PC-9 (cell line): ENCODE results near the gene PRR5. TPM values are rescaled to one million over a fixed set of nuclear protein-coding genes. Genes with fewer than 3 reads are reported as not detected.

Source experiments
- BruUV-seq: library from RNA; stranded (reverse); fragments of 400-500 nt; replicated peaks from 2 replicates; lab custom pipeline; 2021; lab: Mats Ljungman, UMichigan
- CTCF ChIA-PET: fragments of 300-600 bp; sonication (Branson Sonifier 250); formaldehyde crosslinking; loops from one replicate; lab custom pipeline; 2022; ENCODE audit warnings: antibody characterized with exemption; lab: Charles Lee
- POLR2A ChIA-PET: fragments of 300-600 bp; sonication (Branson Sonifier 250); formaldehyde crosslinking; loops from one replicate; lab custom pipeline; 2022; ENCODE audit warnings: antibody characterized with exemption; ENCODE audit not compliant: unreplicated experiment; lab: Charles Lee
- DNase-seq, 2 experiments: peaks; one replicate each; pipeline versions ENCODE4 v3.0.0 to v3.0.0-alpha.2; 2015 to 2022; ENCODE audit warnings: mixed read lengths in 1 of 2
- H2AFZ ChIP-seq: fragments of 200-600 bp; sonication (generic); 2 replicates; pipeline ENCODE4 v1.8.1; 2017; ENCODE audit warnings: antibody characterized with exemption
- H3F3A ChIP-seq: fragments of 200-600 bp; sonication (generic); 2 replicates; pipeline ENCODE4 v1.8.1; 2017; ENCODE audit warnings: antibody characterized with exemption, mild to moderate bottlenecking, low read depth; ENCODE audit not compliant: insufficient read depth
- H3K27ac ChIP-seq: fragments of 200-600 bp; sonication (generic); 2 replicates; pipeline ENCODE4 v1.6.1; 2016; ENCODE audit warnings: mixed run types
- H3K27me3 ChIP-seq: fragments of 200-600 bp; sonication (generic); 2 replicates; pipeline ENCODE4 v1.6.1; 2016; ENCODE audit warnings: low read depth, mixed run types; ENCODE audit not compliant: insufficient read depth
- H3K36me3 ChIP-seq: fragments of 200-600 bp; sonication (generic); 2 replicates; pipeline ENCODE4 v1.6.1; 2016; ENCODE audit warnings: low read depth, mixed run types
- H3K4me1 ChIP-seq: fragments of 200-600 bp; sonication (generic); replicated peaks from 2 replicates; pipeline ENCODE4 v1.6.1; 2016; ENCODE audit warnings: mixed run types; ENCODE audit not compliant: insufficient read depth
- H3K4me2 ChIP-seq: fragments of 200-600 bp; sonication (generic); 2 replicates; pipeline ENCODE4 v1.6.1; 2017; ENCODE audit warnings: mixed run types
- H3K4me3 ChIP-seq: fragments of 200-600 bp; sonication (generic); 2 replicates; pipeline ENCODE4 v1.6.1; 2016; ENCODE audit warnings: mixed run types
- H3K79me2 ChIP-seq: fragments of 200-600 bp; sonication (generic); 2 replicates; pipeline ENCODE4 v1.6.1; 2017; ENCODE audit warnings: low read depth, mixed run types
- H3K9me2 ChIP-seq: fragments of 200-600 bp; sonication (generic); 2 replicates; pipeline ENCODE4 v1.8.1; 2017; ENCODE audit warnings: mild to moderate bottlenecking; ENCODE audit not compliant: insufficient read depth
- H3K9me3 ChIP-seq: fragments of 200-600 bp; sonication (generic); 2 replicates; pipeline ENCODE4 v1.8.1; 2016; ENCODE audit warnings: low read depth; ENCODE audit not compliant: insufficient read depth
- H4K20me1 ChIP-seq: fragments of 200-600 bp; sonication (generic); 2 replicates; pipeline ENCODE4 v1.8.1; 2017; ENCODE audit not compliant: insufficient read depth
- EZH2 ChIP-seq: fragments of 200-600 bp; sonication (generic); IDR thresholded peaks from 2 replicates; pipeline ENCODE4 v1.8.0; 2017; ENCODE audit warnings: antibody characterized with exemption, low read depth
- intact Hi-C: fragments of 100-400 bp; cut with micrococcal nuclease; formaldehyde crosslinking; loops from one replicate; pipeline ENCODE4 v1.10.0; 2022; ENCODE audit not compliant: unreplicated experiment
- total RNA-seq: library from RNA; stranded (reverse); gene quantifications from 2 replicates; pipeline ENCODE4 v1.2.3, GENCODE V29; 2021
- TF ChIP-seq, protein P1 (sequence below): fragments of 200-600 bp; sonication (generic); conservative IDR thresholded peaks from 2 replicates; pipeline ENCODE4 v1.6.1; 2017; ENCODE audit warnings: mixed run types, antibody characterized with exemption, mild to moderate bottlenecking, moderate library complexity

The PRR5 gene
- total RNA-seq, 1 experiment from 2014 or later, result 22.1 TPM

DNA sequence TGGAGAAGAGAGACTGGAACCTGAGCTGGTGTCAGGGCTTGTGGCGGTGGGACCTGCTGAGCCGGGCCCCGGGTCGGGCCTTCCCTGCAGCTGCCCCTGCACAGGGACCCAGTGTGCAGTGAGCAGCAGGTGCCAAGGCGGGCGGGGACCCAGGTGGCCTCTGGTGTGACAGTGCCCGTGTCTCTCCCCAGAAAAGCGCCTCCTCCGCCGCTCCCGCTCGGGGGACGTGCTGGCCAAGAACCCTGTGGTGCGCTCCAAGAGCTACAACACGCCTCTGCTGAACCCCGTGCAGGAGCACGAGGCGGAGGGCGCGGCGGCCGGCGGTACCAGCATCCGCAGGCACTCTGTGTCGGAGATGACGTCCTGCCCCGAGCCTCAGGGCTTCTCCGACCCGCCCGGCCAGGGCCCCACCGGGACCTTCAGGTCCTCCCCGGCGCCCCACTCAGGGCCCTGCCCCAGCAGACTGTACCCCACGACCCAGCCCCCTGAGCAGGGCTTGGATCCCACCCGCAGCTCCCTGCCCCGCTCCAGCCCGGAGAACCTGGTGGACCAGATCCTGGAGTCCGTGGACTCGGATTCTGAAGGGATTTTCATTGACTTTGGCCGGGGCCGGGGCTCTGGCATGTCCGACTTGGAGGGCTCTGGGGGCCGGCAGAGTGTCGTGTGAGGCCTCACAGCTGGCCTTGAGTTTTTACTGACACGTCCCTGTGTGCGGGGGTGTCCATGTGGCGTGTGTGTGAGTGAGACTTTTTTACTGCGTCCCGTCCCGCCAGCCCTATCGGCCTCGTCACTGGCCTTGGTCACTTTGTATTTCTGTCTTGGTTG is 34.8 kb downstream of the PRR5 start:
- Histone ChIP-seq H3K9me3 (no peaks in the 10 kb centered on the region), H4K20me1 (no peaks in the 10 kb centered on the region), H3K4me3 (no peak overlapping the region), H2AFZ (no peak overlapping the region), H3K79me2 (no peaks in the 10 kb centered on the region), H3K27ac (no peak overlapping the region), H3K36me3 (no peaks in the 10 kb centered on the region), H3K4me2 (no peak overlapping the region), H3K4me1 (peaks cover 25% of the 10 kb centered on the region), H3K27me3 (no peaks in the 10 kb centered on the region), H3K9me2 (no peaks in the 10 kb centered on the region), H3F3A (peaks cover 13% of the 10 kb centered on the region; the same call in 1 of the 2 replicates)
- CTCF ChIA-PET, result no interaction called here
- intact Hi-C loops, result loop anchor here (1.0 to 5.0 kb wide), 2 partner anchors 39 to 46 kb away; no protein-coding TSS in a partner anchor
- POLR2A ChIA-PET, result no interaction called here
- peak in 1 of 2 experiments; percentile 11 for DNase-seq
- TF ChIP-seq, protein P1, sequence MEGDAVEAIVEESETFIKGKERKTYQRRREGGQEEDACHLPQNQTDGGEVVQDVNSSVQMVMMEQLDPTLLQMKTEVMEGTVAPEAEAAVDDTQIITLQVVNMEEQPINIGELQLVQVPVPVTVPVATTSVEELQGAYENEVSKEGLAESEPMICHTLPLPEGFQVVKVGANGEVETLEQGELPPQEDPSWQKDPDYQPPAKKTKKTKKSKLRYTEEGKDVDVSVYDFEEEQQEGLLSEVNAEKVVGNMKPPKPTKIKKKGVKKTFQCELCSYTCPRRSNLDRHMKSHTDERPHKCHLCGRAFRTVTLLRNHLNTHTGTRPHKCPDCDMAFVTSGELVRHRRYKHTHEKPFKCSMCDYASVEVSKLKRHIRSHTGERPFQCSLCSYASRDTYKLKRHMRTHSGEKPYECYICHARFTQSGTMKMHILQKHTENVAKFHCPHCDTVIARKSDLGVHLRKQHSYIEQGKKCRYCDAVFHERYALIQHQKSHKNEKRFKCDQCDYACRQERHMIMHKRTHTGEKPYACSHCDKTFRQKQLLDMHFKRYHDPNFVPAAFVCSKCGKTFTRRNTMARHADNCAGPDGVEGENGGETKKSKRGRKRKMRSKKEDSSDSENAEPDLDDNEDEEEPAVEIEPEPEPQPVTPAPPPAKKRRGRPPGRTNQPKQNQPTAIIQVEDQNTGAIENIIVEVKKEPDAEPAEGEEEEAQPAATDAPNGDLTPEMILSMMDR, result no peak
- no peak for TF ChIP-seq EZH2
- BruUV-seq, result no TSS peak

DNA sequence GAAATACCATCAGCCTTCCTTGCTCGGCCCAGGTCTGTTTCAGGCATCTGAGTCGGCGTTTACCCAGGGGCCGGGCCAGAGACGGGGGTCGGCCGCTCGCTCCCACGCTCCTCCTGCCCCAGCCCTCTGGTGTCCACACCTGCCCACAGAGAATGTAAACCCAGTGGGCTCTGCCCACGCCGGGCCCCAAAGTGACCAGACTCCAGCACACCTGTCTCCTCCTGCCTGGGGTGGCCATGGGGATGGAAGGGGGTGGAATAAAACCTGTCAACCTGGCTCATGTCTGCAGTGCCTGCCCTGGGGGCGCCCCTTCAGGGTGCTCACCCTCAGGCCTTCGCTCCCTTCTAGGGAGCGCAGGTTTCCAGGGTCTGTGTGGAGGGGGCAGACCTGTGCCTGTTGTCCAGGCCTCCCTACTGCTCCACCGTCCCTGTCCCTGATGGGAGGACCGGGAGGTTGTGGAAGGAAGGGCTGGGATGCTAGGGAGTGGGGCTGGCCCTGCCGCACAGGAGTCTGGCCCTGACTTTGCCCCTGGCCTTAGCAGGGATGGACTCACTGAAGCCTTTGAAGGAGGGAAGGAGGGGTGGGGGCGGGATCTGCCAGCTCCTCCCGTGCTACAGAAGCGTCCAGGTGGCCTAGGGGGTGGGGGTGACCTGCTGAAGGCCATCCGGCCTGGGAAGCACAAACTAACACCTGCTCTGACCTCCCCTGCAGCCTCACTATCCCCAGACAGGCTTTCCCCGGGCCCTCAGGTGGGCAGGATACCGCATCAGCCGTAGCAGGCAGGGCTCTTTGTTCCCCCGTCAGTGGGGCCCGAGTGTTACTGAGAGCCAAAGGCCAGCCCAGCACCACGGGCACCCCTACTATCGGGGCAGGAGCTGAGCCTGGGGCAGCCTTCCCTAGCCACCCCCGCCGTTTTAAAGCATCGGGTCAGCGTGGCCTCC is 35.7 kb downstream of the PRR5 start:
- Histone ChIP-seq H3K36me3 (no peaks in the 10 kb centered on the region), H3K4me3 (no peak overlapping the region), H3K79me2 (no peaks in the 10 kb centered on the region), H3K27ac (no peak overlapping the region), H3K4me1 (peaks cover 25% of the 10 kb centered on the region), H3K9me2 (no peaks in the 10 kb centered on the region), H3K27me3 (no peaks in the 10 kb centered on the region), H4K20me1 (no peaks in the 10 kb centered on the region), H2AFZ (no peak overlapping the region), H3K9me3 (no peaks in the 10 kb centered on the region), H3K4me2 (peak overlapping the region; percentile 53; the same call in 1 of the 2 replicates), H3F3A (peaks cover 13% of the 10 kb centered on the region; the same call in 1 of the 2 replicates)
- TF ChIP-seq, protein P1, result no peak
- TF ChIP-seq EZH2, result no peak
- POLR2A ChIA-PET, result no interaction called here
- no TSS peak for BruUV-seq
- peak in 1 of 2 experiments; percentile 13 for DNase-seq
- intact Hi-C loops, result loop anchor here (5.0 kb wide), 1 partner anchor 45 kb away; no protein-coding TSS in a partner anchor
- CTCF ChIA-PET, result no interaction called here

DNA sequence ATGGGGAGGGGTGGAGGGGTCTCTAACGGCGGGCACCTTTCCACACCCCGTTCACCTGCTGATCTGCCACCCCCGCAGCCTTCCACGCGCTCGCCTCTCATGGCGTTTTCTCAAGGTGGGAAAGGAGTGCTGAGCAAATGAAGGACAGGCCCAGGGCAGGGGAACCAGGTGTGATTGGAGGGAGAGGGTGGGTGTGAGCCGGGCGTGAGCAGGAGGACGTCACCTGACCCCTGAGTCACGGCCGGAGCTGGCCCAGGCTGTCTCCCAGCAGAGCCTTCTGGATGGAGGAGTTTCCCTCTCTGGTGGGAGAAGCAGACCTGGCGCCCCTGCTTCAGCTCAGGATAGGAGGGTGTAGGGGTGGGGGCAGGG is 36.3 kb downstream of the PRR5 start:
- Histone ChIP-seq H3K27ac (0 out of 2 replicates have a peak overlapping the region, but pooled peaks have one; percentile 77), H4K20me1 (no peaks in the 10 kb centered on the region), H3K9me2 (no peaks in the 10 kb centered on the region), H3K79me2 (no peaks in the 10 kb centered on the region), H3K4me1 (peaks cover 25% of the 10 kb centered on the region), H3K4me2 (peak overlapping the region; percentile 53), H3K36me3 (no peaks in the 10 kb centered on the region), H2AFZ (no peak overlapping the region), H3K4me3 (no peak overlapping the region), H3K27me3 (no peaks in the 10 kb centered on the region), H3K9me3 (no peaks in the 10 kb centered on the region), H3F3A (peaks cover 13% of the 10 kb centered on the region; the same call in 1 of the 2 replicates)
- POLR2A ChIA-PET, result no interaction called here
- CTCF ChIA-PET, result interaction anchor here (0.5 kb wide), 1 partner anchor 535 kb away, joined by 7 read pairs; no protein-coding TSS in a partner anchor
- no TSS peak for BruUV-seq
- no peak for TF ChIP-seq EZH2
- TF ChIP-seq, protein P1, result no peak
- peak; percentile 56 to 68 for DNase-seq
- intact Hi-C loops, result loop anchor here (5.0 kb wide), 1 partner anchor 44 kb away; no protein-coding TSS in a partner anchor
